Measurements from ENCODE around the gene NDUFB11. TPM values are rescaled to one million over a fixed set of nuclear protein-coding genes. Genes with fewer than 3 reads are reported as not detected.
"Not testable (repeated sequence)": the region's sequence is repeated elsewhere in the genome, so short reads cannot be mapped to it uniquely, and the experiment has no call there.

NDUFB11 gene
- total and polyA plus RNA-seq, 2 donors (not counting 3 experiments of a cell fraction or from before 2014, with no cell fraction given) = 65.2 to 88.0 TPM

DNA sequence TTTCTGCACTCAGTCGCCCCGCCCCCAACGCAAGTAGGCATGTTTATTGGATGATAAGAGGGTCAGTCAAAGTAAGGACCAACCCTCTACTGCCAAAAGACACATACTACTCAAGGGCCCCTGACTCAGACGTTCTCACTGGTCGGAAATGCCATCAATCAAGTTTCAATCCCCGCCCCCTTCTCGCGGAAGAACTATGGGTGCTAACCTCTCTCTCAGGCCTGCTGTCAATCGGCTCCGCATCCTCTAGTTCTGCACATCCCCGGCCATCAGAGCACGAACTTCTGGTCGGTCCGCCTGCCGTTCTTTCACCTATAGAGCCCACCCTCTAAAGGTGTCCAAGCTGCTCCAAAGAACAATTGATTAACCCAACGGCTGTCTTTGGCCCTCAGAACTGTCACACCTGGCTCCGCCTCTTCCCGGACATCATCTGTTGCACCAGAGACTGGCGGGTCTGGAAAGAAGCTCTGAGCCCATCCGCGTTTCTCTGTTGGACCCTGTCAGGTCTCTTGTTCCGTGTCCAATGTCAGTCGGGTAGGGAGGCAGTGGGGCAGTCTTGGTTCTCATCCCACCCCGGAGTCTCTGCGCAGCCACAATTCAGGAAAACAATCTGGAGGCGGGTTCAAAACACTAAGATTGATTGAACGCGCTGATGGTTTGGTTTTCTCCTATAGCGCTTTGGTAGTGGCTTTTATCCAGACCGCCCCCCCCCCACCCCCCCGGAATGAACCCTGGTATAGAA is 15.2 kb downstream of the NDUFB11 start:
- H3K4me1 ChIP-seq (ENCODE audit: control insufficient read depth, extremely low read depth, insufficient read depth, low read length) = no peaks in the 10 kb centered on the region
- H3K27me3 ChIP-seq (ENCODE audit: control insufficient read depth in 2 of 2, insufficient read depth in 2 of 2, low read length in 2 of 2) = no peaks in the 10 kb centered on the region
- FAIRE-seq (peak; percentile 100), DNase-seq (ENCODE audit: low read depth, low spot score) (peak; percentile 97)
- no peaks in the 10 kb centered on the region for H3K36me3 ChIP-seq (ENCODE audit: control insufficient read depth in 2 of 2, extremely low read depth in 1 of 2, insufficient read depth in 2 of 2, low read length in 2 of 2)
- ChIA-PET POLR2A (no interaction called here), CTCF (interaction anchor here (0.7 to 1.1 kb wide), 2 partner anchors 15 to 94 kb away, joined by 3 to 5 read pairs; partner anchors contain the start of genes NDUFB11 and RBM10)
- H4K20me1 ChIP-seq (replicated peaks; ENCODE audit: control insufficient read depth, extremely low read depth, insufficient read depth, low read length) = no peaks in the 10 kb centered on the region
- TSS peak; percentile 72 for BruUV-seq (replicated peaks)
- H3K27ac ChIP-seq (ENCODE audit: insufficient read depth, low read depth, low read length) = peak overlapping the region; percentile 71
- dilution Hi-C loops (cut with MboI; ENCODE audit: extremely low pct_ligation_motif_present, low sequenced_read_pairs) (no loop called here), intact Hi-C loops (cut with micrococcal nuclease) (loop anchor here (1.0 kb wide), 1 partner anchor 16 kb away; the partner anchor contains the start of gene RBM10)
- H3K4me3 ChIP-seq (replicated peaks in 1 of 3; ENCODE audit: insufficient read depth in 1 of 3, low read depth in 1 of 3, low read length in 3 of 3) = peak overlapping the region; percentile 62 to 91 (median 82)
- peak overlapping the region; percentile 70 for H3K9ac ChIP-seq (replicated peaks; ENCODE audit: extremely low read depth, insufficient read depth, low read length)
- no peaks in the 10 kb centered on the region for H3K79me2 ChIP-seq (ENCODE audit: control insufficient read depth, insufficient read depth, low read length)
- peak overlapping the region; percentile 92 for H3K4me2 ChIP-seq (ENCODE audit: insufficient read depth, low read length)
- peak overlapping the region; percentile 98 for H2AFZ ChIP-seq (ENCODE audit: low read depth, low read length)
- no peaks in the 10 kb centered on the region for H3K9me1 ChIP-seq (replicated peaks; ENCODE audit: control insufficient read depth, extremely low read depth, insufficient read depth, low read length)
- H3K9me3 ChIP-seq (replicated peaks; ENCODE audit: control insufficient read depth, insufficient read depth, low read length) = no peaks in the 10 kb centered on the region
- TF ChIP-seq, protein P1, sequence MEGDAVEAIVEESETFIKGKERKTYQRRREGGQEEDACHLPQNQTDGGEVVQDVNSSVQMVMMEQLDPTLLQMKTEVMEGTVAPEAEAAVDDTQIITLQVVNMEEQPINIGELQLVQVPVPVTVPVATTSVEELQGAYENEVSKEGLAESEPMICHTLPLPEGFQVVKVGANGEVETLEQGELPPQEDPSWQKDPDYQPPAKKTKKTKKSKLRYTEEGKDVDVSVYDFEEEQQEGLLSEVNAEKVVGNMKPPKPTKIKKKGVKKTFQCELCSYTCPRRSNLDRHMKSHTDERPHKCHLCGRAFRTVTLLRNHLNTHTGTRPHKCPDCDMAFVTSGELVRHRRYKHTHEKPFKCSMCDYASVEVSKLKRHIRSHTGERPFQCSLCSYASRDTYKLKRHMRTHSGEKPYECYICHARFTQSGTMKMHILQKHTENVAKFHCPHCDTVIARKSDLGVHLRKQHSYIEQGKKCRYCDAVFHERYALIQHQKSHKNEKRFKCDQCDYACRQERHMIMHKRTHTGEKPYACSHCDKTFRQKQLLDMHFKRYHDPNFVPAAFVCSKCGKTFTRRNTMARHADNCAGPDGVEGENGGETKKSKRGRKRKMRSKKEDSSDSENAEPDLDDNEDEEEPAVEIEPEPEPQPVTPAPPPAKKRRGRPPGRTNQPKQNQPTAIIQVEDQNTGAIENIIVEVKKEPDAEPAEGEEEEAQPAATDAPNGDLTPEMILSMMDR (IDR thresholded peaks at IDR 0.05; ENCODE audit: extremely low read depth in 1 of 2, insufficient read depth in 1 of 2, low read depth in 1 of 2, low read length in 2 of 2) = no peak
- TF ChIP-seq POLR2AphosphoS5 (IDR thresholded peaks at IDR 0.05; ENCODE audit: insufficient read depth, low read depth, low read length) (peak; percentile 50), POLR2A (IDR thresholded peaks at IDR 0.05; ENCODE audit: low read depth, low read length) (peak; percentile 71), FOS (IDR thresholded peaks at IDR 0.05; ENCODE audit: borderline replicate concordance, insufficient read depth, low read length) (no peak), MYC (IDR thresholded peaks at IDR 0.05; ENCODE audit: low read depth, low read length) (no peak)

- H3K9me1 ChIP-seq (replicated peaks; ENCODE audit: control insufficient read depth, extremely low read depth, insufficient read depth, low read length); POLR2A ChIA-PET; CTCF ChIA-PET; H3K27me3 ChIP-seq (ENCODE audit: control insufficient read depth in 2 of 2, insufficient read depth in 2 of 2, low read length in 2 of 2); FAIRE-seq; H3K9ac ChIP-seq (replicated peaks; ENCODE audit: extremely low read depth, insufficient read depth, low read length); H2AFZ ChIP-seq (ENCODE audit: low read depth, low read length); H3K4me1 ChIP-seq (ENCODE audit: control insufficient read depth, extremely low read depth, insufficient read depth, low read length); H3K4me2 ChIP-seq (ENCODE audit: insufficient read depth, low read length); H3K27ac ChIP-seq (ENCODE audit: insufficient read depth, low read depth, low read length); H3K9me3 ChIP-seq (replicated peaks; ENCODE audit: control insufficient read depth, insufficient read depth, low read length); H4K20me1 ChIP-seq (replicated peaks; ENCODE audit: control insufficient read depth, extremely low read depth, insufficient read depth, low read length); H3K4me3 ChIP-seq (replicated peaks in 1 of 3; ENCODE audit: insufficient read depth in 1 of 3, low read depth in 1 of 3, low read length in 3 of 3); dilution Hi-C loops (cut with MboI; ENCODE audit: extremely low pct_ligation_motif_present, low sequenced_read_pairs); DNase-seq (ENCODE audit: low read depth, low spot score); BruUV-seq (replicated peaks); H3K36me3 ChIP-seq (ENCODE audit: control insufficient read depth in 2 of 2, extremely low read depth in 1 of 2, insufficient read depth in 2 of 2, low read length in 2 of 2); intact Hi-C loops (cut with micrococcal nuclease); H3K79me2 ChIP-seq (ENCODE audit: control insufficient read depth, insufficient read depth, low read length): not testable (repeated sequence)
Measured at GRCh38 chrX:47124466-47124865, 20.0 kb downstream of the NDUFB11 start.

GRCh38 chrX:47116551-47117110 is 27.9 kb downstream of the NDUFB11 start:
- intact Hi-C loops (cut with micrococcal nuclease); DNase-seq (ENCODE audit: low read depth, low spot score); H3K9ac ChIP-seq (replicated peaks; ENCODE audit: extremely low read depth, insufficient read depth, low read length); H3K4me3 ChIP-seq (replicated peaks in 1 of 3; ENCODE audit: insufficient read depth in 1 of 3, low read depth in 1 of 3, low read length in 3 of 3); H3K36me3 ChIP-seq (ENCODE audit: control insufficient read depth in 2 of 2, extremely low read depth in 1 of 2, insufficient read depth in 2 of 2, low read length in 2 of 2); H4K20me1 ChIP-seq (replicated peaks; ENCODE audit: control insufficient read depth, extremely low read depth, insufficient read depth, low read length); H3K27ac ChIP-seq (ENCODE audit: insufficient read depth, low read depth, low read length); H3K4me2 ChIP-seq (ENCODE audit: insufficient read depth, low read length); BruUV-seq (replicated peaks); POLR2A ChIA-PET; FAIRE-seq; dilution Hi-C loops (cut with MboI; ENCODE audit: extremely low pct_ligation_motif_present, low sequenced_read_pairs); CTCF ChIA-PET; H3K79me2 ChIP-seq (ENCODE audit: control insufficient read depth, insufficient read depth, low read length); H2AFZ ChIP-seq (ENCODE audit: low read depth, low read length); H3K27me3 ChIP-seq (ENCODE audit: control insufficient read depth in 2 of 2, insufficient read depth in 2 of 2, low read length in 2 of 2); H3K9me1 ChIP-seq (replicated peaks; ENCODE audit: control insufficient read depth, extremely low read depth, insufficient read depth, low read length); H3K9me3 ChIP-seq (replicated peaks; ENCODE audit: control insufficient read depth, insufficient read depth, low read length); H3K4me1 ChIP-seq (ENCODE audit: control insufficient read depth, extremely low read depth, insufficient read depth, low read length): not testable (repeated sequence)
